Measurements from ENCODE around the gene NRG3. TPM values are rescaled to one million over a fixed set of nuclear protein-coding genes. Genes with fewer than 3 reads are reported as not detected.

The NRG3 gene
- total RNA-seq, 1 experiment from 2014 or later = 0.08 TPM

GRCh38 chr10:81920213-81920829 is 45.3 kb downstream of the NRG3 start:
- CTCF ChIA-PET = no interaction called here
- POLR2A ChIA-PET = no interaction called here
- Histone ChIP-seq H3K27ac (ENCODE audit: low read length) (no peak overlapping the region), H3K27me3 (ENCODE audit: control insufficient read depth, insufficient read depth, low read length) (no peaks in the 10 kb centered on the region), H3K4me1 (ENCODE audit: control insufficient read depth, insufficient read depth, low read length) (no peaks in the 10 kb centered on the region), H3K9me3 (ENCODE audit: control insufficient read depth, insufficient read depth, low read depth, low read length) (no peaks in the 10 kb centered on the region), H3K36me3 (ENCODE audit: control insufficient read depth, insufficient read depth, low read length) (no peaks in the 10 kb centered on the region), H3K4me3 (ENCODE audit: low read depth in 2 of 2, low read length in 2 of 2) (no peak overlapping the region)
- intact Hi-C loops (cut with micrococcal nuclease; ENCODE audit: unreplicated experiment) = no loop called here
- ATAC-seq (no peak), DNase-seq (ENCODE audit: low read depth, low spot score) (no peak)
- in situ Hi-C loops (cut with HindIII; ENCODE audit: low pct_unique_long_range_greater_than_20kb, low sequenced_read_pairs) = no loop called here
- BruUV-seq (replicated peaks) = no TSS peak
- TF ChIP-seq POLR2AphosphoS5 (IDR thresholded peaks at IDR 0.05; ENCODE audit: low read depth, low read length) = no peak
- peak; percentile 69 for TF ChIP-seq CTCF (IDR thresholded peaks at IDR 0.05)
- no peak for TF ChIP-seq TCF7L2 (IDR thresholded peaks at IDR 0.05; ENCODE audit: low read depth, low read length)
- no peak for TF ChIP-seq REST (IDR thresholded peaks at IDR 0.05; ENCODE audit: insufficient read depth in 1 of 2, low read depth in 2 of 2, low read length in 1 of 2)
- no peak for TF ChIP-seq SIN3A (IDR thresholded peaks at IDR 0.05; ENCODE audit: borderline replicate concordance, insufficient read depth, low read depth, low read length)

- intact Hi-C loops (cut with micrococcal nuclease; ENCODE audit: unreplicated experiment) = no loop called here
- Histone ChIP-seq H3K36me3 (ENCODE audit: control insufficient read depth, insufficient read depth, low read length) (no peaks in the 10 kb centered on the region), H3K27me3 (ENCODE audit: control insufficient read depth, insufficient read depth, low read length) (no peaks in the 10 kb centered on the region), H3K4me3 (ENCODE audit: low read depth in 2 of 2, low read length in 2 of 2) (no peak overlapping the region), H3K4me1 (ENCODE audit: control insufficient read depth, insufficient read depth, low read length) (no peaks in the 10 kb centered on the region), H3K27ac (ENCODE audit: low read length) (no peak overlapping the region), H3K9me3 (ENCODE audit: control insufficient read depth, insufficient read depth, low read depth, low read length) (no peaks in the 10 kb centered on the region)
- no peak for DNase-seq (ENCODE audit: low read depth, low spot score)
- in situ Hi-C loops (cut with HindIII; ENCODE audit: low pct_unique_long_range_greater_than_20kb, low sequenced_read_pairs) = no loop called here
- ATAC-seq = no peak
- ChIA-PET POLR2A (no interaction called here), CTCF (no interaction called here)
- BruUV-seq (replicated peaks) = no TSS peak
- no peak for TF ChIP-seq CTCF (IDR thresholded peaks at IDR 0.05)
These were observed 53.1 kb downstream of the NRG3 start for GRCh38 chr10:81928119-81928518.

Data from Panc1 (cell line).